GM12865 (cell line): ENCODE results near the gene RAMP3.

Experiments used
- DNase-seq: peaks from one replicate; pipeline ENCODE4 v3.0.0; 2010; ENCODE audit warnings: low read depth
- H3K4me3 ChIP-seq: 2 replicates; pipeline ENCODE4 v1.5.1; 2011; ENCODE audit warnings: mild to moderate bottlenecking, low read depth, low read length, control low read depth
- TF ChIP-seq, protein P1 (sequence below): IDR thresholded peaks from 2 replicates; pipeline ENCODE4 v1.5.1; 2011; ENCODE audit warnings: low read length, control low read depth, low read depth, inconsistent platforms; ENCODE audit not compliant: insufficient read depth; ENCODE audit errors: missing control alignments

Gene RAMP3

DNA sequence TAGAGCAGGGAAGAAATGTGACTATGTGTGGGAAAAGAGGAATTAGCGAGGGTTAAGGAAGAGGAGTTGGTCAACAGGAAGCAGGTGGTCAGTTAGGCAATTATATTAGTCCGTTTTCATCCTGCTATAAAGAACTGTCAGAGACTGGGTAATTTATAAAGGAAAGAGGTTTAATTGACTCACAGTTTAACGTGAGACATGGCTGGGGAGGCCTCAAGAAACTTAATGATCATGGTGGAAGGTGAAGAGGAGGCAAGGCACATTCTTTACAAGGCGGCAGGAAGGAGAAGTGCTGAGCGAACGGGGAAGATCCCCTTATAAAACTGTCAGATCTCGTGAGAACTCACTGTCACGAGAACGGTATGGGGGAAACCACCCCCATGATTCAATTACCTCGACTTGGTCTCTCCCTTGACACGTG lies 35.0 kb downstream of the RAMP3 start:
- TF ChIP-seq, protein P1, sequence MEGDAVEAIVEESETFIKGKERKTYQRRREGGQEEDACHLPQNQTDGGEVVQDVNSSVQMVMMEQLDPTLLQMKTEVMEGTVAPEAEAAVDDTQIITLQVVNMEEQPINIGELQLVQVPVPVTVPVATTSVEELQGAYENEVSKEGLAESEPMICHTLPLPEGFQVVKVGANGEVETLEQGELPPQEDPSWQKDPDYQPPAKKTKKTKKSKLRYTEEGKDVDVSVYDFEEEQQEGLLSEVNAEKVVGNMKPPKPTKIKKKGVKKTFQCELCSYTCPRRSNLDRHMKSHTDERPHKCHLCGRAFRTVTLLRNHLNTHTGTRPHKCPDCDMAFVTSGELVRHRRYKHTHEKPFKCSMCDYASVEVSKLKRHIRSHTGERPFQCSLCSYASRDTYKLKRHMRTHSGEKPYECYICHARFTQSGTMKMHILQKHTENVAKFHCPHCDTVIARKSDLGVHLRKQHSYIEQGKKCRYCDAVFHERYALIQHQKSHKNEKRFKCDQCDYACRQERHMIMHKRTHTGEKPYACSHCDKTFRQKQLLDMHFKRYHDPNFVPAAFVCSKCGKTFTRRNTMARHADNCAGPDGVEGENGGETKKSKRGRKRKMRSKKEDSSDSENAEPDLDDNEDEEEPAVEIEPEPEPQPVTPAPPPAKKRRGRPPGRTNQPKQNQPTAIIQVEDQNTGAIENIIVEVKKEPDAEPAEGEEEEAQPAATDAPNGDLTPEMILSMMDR = no peak
- H3K4me3 ChIP-seq = no peak overlapping the region
- DNase-seq = peak; percentile 18

DNA sequence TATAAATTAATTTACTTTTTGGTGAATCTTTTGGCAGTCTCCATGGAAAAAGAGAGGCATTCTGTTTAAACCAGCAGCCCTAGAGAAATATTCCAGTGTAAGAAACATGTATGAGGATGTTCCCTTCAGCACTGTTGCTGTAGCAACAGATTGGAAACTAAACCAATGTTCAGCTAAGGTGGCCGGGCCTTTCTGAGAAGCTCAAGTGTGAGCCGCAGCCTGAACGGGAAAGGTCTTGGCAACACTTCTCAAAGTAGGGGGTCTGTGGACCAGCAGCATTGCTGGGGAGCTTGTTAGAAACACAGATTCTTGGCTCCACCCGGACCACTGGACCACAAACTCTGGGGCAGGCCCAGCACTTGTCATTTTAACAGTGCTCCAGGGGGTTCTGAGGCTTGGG lies 36.2 kb downstream of the RAMP3 start:
- TF ChIP-seq, protein P1 = no peak
- no peak overlapping the region for H3K4me3 ChIP-seq
- no peak for DNase-seq

DNA sequence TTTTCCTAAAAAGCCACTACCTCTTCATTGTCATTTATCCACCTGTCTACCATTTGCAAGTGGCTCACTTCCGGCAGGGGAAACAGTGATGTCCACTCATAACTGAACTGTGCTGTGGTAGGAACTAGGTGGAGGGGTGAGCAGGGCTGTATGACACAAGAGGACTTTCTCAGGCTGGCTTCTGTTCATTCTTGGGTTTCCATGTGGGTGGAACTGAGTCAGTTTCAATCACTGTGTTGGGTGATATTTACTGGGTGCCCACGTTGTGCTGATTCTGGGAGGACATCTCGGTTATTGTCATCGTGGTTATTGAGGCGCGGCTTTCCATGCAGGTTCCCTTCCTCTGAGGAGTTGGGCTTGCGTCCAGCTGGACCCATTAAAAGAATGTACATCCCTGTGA lies 38.8 kb downstream of the RAMP3 start:
- TF ChIP-seq, protein P1 = no peak
- peak; percentile 70 for DNase-seq
- no peak overlapping the region for H3K4me3 ChIP-seq

DNA sequence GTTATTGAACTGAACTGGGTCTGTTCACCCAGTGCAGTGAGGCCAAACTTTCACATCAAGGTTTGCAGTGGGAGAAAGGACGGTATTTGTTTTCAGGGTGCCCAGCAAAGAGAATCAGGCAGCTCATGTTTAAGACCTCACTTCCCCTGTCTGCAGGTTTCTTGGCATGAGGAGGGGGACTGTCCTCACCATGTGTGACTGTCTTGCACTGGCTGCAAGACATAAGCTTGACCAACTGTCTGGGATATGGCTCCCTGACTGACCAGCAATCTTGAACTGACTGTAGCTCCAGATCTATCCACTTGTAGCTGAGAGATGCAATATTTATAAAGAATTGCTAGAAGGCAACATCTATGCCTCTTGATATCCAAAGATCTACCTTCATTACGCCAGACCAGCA lies 39.9 kb downstream of the RAMP3 start:
- no peak for DNase-seq
- no peak overlapping the region for H3K4me3 ChIP-seq
- TF ChIP-seq, protein P1 = no peak

DNA sequence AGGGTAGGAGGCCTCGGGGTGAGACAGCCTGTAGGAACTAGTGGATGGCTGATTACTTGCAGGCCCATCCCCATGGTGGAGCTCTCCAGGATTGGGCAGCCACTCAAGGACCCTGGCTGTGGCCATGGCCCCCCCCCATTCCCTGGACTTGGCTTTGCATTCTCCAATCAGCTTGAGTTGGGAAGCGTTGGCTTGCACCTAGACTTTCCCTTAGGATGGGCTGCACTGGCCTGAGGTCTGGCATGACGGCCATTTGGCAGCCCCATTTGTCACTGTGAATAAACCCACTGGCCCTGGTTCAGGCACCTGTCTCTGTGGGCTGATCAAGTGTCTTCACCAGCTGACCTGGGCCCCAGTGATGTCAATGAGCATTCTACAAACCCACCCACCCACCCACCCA lies 41.4 kb downstream of the RAMP3 start:
- H3K4me3 ChIP-seq = no peak overlapping the region
- TF ChIP-seq, protein P1 = no peak
- no peak for DNase-seq

DNA sequence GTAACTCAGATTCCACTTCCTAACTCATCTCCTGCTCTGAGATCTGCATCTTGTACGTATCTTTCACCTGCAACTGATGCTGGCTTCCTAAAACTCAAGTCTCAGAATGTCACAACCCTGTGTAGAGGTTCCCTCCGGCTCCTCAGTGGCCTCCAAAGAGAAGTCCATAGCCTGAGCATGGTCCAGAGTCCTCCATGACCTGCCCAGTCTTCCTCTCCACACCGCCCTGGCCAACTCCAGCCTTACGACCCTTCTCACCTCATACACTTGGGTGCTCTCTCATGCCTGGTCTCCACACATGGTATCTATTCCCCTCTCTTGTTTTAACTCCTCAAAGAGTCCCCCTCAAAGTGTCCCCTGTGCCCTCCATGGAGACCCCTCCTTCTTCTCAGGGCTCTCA lies 41.9 kb downstream of the RAMP3 start:
- TF ChIP-seq, protein P1 = no peak
- no peak for DNase-seq
- H3K4me3 ChIP-seq = no peak overlapping the region

DNA sequence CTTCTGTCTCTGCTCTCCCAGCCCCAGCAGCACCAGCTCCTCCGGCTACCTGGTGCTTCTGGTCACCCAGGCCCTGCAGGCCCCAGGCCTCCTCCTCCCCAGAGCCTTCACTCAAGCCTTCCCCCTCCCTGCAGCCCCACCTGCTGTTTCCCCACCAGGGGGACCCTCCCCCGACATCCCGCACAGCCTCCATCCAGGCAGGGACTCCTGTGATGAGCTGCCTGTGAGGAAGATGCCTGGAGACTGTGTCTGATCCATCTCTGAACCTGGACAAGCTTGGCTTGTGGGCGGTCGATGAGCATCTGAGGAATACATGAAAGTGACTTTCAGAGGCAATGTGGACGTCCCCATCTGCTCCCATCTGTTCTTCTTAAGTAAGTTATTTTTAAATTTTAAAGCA lies 45.0 kb downstream of the RAMP3 start:
- no peak for DNase-seq
- H3K4me3 ChIP-seq = no peak overlapping the region
- TF ChIP-seq, protein P1 = no peak
